ENCODE data around the gene POTEI. TPM values are rescaled to one million over a fixed set of nuclear protein-coding genes. Genes with fewer than 3 reads are reported as not detected.
"Not testable (repeated sequence)": the region's sequence is repeated elsewhere in the genome, so short reads cannot be mapped to it uniquely, and the experiment has no call there.

POTEI gene
- polyA plus RNA-seq (2013, experiment 1 of 2; ENCODE audit: insufficient read length) = 0.16 TPM
- polyA plus RNA-seq (2013, experiment 2 of 2; ENCODE audit: insufficient read length) = not detected

GRCh38 chr2:130509228-130509627 lies at the start of gene POTEI:
TSS of gene POTEI (minus strand) at chr2:130509328. CDS start at chr2:130509235, 93 bp downstream.
- not testable (repeated sequence) for DNase-seq

- DNase-seq = not testable (repeated sequence)
Observed at GRCh38 chr2:130556441-130556840, 47.3 kb upstream of the POTEI start.

- not testable (repeated sequence) for DNase-seq
Observed at GRCh38 chr2:130554178-130554577, 45.0 kb upstream of the POTEI start.

GRCh38 chr2:130549475-130549874 lies 40.3 kb upstream of the POTEI start:
- DNase-seq = not testable (repeated sequence)

- not testable (repeated sequence) for DNase-seq
Observed at GRCh38 chr2:130548418-130548817, 39.3 kb upstream of the POTEI start.

- DNase-seq = not testable (repeated sequence)
Observed at GRCh38 chr2:130544978-130545377, 35.9 kb upstream of the POTEI start.

GRCh38 chr2:130543785-130544528 lies 34.8 kb upstream of the POTEI start:
- DNase-seq = not testable (repeated sequence)

GRCh38 chr2:130542789-130543188 lies 33.7 kb upstream of the POTEI start:
- DNase-seq = not testable (repeated sequence)

- not testable (repeated sequence) for DNase-seq
Observed at GRCh38 chr2:130538271-130538670, 29.1 kb upstream of the POTEI start.

GRCh38 chr2:130536654-130537053 lies 27.5 kb upstream of the POTEI start:
- not testable (repeated sequence) for DNase-seq

GRCh38 chr2:130531672-130532071 lies 22.5 kb upstream of the POTEI start:
- not testable (repeated sequence) for DNase-seq

- not testable (repeated sequence) for DNase-seq
Observed at GRCh38 chr2:130531225-130531624, 22.1 kb upstream of the POTEI start.

GRCh38 chr2:130530212-130530611 lies 21.1 kb upstream of the POTEI start:
- not testable (repeated sequence) for DNase-seq

GRCh38 chr2:130529545-130529944 lies 20.4 kb upstream of the POTEI start:
- DNase-seq = not testable (repeated sequence)

GRCh38 chr2:130527365-130527967 lies 18.3 kb upstream of the POTEI start:
- DNase-seq = not testable (repeated sequence)

- DNase-seq = not testable (repeated sequence)
Observed at GRCh38 chr2:130522390-130522789, 13.3 kb upstream of the POTEI start.

GRCh38 chr2:130520992-130521391 lies 11.9 kb upstream of the POTEI start, which contains the start of gene CFC1B:
TSS of gene CFC1B (plus strand) at chr2:130521222. CDS start at chr2:130521485, 263 bp downstream.
- DNase-seq = not testable (repeated sequence)

GRCh38 chr2:130518516-130519106 lies 9.5 kb upstream of the POTEI start:
- not testable (repeated sequence) for DNase-seq

- DNase-seq = not testable (repeated sequence)
Observed at GRCh38 chr2:130511747-130512451, 2.8 kb upstream of the POTEI start.

- not testable (repeated sequence) for DNase-seq
Observed at GRCh38 chr2:130510807-130511746, 1.9 kb upstream of the POTEI start.

- DNase-seq = not testable (repeated sequence)
Observed at GRCh38 chr2:130491073-130491472, 18.1 kb downstream of the POTEI start.
